ENCODE measurements around the gene CDC14B. TPM values are rescaled to one million over a fixed set of nuclear protein-coding genes. Genes with fewer than 3 reads are reported as not detected.
A peak's percentile ranks its signal among the peaks of the same experiment; 100 is the strongest.
"Not testable (repeated sequence)": the region's sequence is repeated elsewhere in the genome, so short reads cannot be mapped to it uniquely, and the experiment has no call there.

The CDC14B gene
- total RNA-seq, 1 experiment from 2014 or later: 8.2 TPM

DNA sequence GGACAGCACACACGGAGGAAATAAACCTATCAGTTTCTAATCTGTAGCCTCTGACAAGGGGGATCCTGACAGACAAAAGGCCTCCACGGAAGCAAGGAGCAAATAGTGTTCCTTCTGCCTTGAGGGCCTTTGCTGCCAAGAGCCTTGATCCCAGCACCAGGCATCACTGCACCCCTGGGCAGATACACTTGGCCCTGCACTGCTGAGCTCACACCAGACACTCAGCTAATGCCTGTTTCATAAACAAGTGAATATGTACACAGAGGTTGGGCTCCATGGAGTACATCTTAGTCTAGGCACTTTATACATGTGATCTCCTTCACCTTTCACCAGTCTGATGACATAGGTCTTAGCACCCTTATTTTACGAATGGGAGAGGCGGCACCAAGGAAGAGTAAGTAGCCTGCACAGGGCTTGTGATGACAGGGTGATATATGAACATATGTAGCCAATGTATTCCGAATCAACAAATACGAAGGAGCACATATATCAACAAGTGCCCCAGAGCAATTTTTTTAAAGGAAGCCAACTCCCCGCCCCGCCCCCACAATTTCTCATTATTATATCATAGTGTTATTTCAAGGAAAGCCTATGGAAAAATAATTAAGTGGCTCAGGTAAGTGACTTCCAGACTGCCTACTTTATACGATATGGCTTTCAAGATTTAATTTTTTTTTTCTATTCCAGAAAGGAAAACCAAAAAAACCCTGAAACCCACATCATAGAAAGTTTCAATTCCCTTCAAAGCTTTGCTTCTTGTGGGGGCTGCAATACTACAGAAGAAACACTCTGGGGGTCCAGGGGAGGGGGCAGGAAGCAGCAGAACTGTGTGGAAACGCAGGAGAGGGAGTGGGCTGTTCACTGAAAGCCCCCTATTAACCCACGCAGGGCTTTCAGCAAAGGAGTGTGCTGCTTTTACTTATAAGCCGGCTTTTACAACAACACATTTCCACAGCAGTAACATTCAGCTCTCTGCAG, 32.0 kb downstream of the CDC14B start:
- no peak for DNase-seq (ENCODE audit: low read depth)

GRCh38 chr9:96585426-96585825, 34.2 kb downstream of the CDC14B start:
- no peak for DNase-seq (ENCODE audit: low read depth)

GRCh38 chr9:96582199-96582598, 37.4 kb downstream of the CDC14B start:
- not testable (repeated sequence) for DNase-seq (ENCODE audit: low read depth)

- DNase-seq (ENCODE audit: low read depth): no peak
These were observed 37.9 kb downstream of the CDC14B start for GRCh38 chr9:96581786-96582185.

DNA sequence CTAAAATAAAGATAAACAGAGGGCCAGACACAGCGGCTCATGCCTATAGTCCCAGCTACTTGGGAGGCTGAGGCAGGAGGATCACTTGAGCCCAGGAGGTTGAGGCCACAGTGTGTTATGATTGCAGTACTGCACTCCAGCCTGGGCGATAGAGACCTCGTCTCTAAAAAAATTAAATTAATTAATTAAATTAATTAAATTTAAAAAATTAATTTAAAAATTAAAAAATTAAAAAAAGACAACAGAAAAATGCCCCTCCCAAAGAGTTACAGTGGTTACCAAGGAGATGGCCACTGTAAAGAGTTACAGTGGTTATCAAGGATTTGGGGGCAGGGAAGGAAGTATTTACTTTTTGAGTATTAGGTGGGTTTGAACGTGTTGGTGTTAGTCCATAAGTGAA, 38.3 kb downstream of the CDC14B start:
- no peak for DNase-seq (ENCODE audit: low read depth)

GRCh38 chr9:96574931-96575351, 44.7 kb downstream of the CDC14B start:
- no peak for DNase-seq (ENCODE audit: low read depth)

GRCh38 chr9:96574455-96574854, 45.2 kb downstream of the CDC14B start:
- DNase-seq (ENCODE audit: low read depth): no peak

- DNase-seq (ENCODE audit: low read depth): peak; percentile 17
These were observed 52.4 kb downstream of the CDC14B start for GRCh38 chr9:96567203-96567700.

DNA sequence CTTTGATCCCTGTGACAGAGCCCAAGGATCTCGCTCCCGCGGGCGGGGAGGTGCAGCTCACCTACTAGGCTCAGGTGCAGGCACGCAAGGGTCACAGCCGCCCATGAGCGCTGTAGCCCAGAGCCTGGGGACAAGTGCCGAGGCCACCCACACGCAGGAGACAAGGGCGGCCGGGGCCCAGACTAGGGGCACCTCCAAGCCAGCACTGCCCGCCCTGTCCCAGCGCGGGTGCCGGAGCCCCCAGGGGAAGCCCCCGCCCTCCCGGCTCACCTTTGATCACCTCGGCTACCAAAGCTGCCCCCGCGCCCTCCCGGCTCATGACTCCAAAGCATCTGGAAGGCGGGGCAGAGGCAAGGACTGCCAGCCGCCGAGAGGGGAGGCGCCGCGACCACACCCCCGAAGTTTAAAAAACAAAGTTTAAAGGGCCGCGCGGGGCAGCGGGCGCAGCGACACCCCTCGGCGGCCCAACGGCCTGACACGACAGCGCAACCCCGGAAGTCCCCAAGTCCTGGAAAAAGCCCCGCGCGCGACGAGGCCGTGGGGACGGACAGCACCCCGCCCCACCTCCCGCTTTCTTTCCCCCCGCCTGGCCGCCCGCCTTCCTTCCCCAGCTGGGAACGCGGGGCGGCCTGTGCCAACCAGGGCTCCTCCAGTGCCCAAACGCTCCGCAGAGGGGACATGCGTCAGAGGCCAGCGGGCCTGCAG, 53.0 kb downstream of the CDC14B start:
- DNase-seq (ENCODE audit: low read depth): peak; percentile 54

DNA sequence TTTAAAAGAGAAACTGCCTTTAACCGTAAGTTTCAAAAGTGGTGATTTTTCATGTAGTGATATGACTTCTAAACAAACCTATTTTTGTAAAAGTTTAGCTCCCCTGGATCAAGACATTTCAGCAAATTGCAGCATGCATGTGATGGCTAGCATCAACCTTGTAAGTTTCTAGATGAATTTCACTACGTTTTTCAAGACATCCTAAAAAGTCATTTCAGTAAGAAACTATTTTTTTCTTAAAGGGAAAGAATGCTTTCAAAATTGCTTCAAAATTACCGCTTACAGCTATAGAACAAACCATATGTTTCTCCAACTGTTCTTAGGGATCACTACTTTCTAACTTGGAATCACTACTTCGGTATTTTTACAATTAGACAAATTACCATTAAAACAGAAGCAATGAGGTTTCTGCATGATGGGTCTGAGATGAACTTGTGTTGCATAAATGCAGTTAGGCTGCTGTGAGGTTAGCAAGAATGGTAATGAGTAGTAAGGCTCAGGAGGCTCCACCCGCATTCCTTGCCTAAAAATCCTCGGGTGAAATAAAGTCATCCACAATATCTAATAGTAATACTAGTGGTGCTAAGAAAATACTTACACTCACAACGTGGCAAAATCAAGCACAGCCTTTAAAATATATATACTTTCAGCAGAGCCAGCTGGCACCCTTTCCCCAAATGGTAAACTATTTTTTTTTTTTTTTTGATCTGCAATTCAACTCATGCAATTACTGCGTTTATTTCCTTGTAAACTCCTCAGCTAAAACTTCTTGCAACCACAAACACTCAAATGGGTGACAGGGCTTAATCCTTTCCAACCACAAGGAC, 53.8 kb downstream of the CDC14B start:
- DNase-seq (ENCODE audit: low read depth): no peak

DNA sequence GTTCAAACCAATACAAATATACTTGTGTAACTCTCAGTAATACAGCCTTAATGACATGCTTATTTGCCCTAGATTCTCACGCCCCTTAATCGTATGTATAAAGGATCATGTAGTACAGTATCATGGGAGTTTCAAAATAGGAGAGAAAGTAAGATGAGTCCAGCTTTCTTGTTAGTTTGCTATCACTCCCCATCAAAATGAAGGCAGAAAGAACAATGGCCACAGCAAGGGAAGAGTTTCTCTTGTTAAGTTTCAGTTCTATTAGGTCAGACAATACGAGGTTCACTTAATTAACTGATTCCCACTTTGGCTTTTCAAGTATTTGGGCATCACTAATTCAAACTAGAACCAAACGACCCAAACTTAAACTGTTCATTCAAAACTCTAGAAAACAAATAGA, 55.4 kb downstream of the CDC14B start:
- DNase-seq (ENCODE audit: low read depth): no peak

- DNase-seq (ENCODE audit: low read depth): no peak
These were observed 60.2 kb downstream of the CDC14B start for GRCh38 chr9:96559339-96559943.

GRCh38 chr9:96557921-96558320, 61.7 kb downstream of the CDC14B start:
- DNase-seq (ENCODE audit: low read depth): no peak

GRCh38 chr9:96556701-96557461, 62.8 kb downstream of the CDC14B start:
- no peak for DNase-seq (ENCODE audit: low read depth)

- DNase-seq (ENCODE audit: low read depth): no peak
These were observed 63.9 kb downstream of the CDC14B start for GRCh38 chr9:96555567-96556386.

DNA sequence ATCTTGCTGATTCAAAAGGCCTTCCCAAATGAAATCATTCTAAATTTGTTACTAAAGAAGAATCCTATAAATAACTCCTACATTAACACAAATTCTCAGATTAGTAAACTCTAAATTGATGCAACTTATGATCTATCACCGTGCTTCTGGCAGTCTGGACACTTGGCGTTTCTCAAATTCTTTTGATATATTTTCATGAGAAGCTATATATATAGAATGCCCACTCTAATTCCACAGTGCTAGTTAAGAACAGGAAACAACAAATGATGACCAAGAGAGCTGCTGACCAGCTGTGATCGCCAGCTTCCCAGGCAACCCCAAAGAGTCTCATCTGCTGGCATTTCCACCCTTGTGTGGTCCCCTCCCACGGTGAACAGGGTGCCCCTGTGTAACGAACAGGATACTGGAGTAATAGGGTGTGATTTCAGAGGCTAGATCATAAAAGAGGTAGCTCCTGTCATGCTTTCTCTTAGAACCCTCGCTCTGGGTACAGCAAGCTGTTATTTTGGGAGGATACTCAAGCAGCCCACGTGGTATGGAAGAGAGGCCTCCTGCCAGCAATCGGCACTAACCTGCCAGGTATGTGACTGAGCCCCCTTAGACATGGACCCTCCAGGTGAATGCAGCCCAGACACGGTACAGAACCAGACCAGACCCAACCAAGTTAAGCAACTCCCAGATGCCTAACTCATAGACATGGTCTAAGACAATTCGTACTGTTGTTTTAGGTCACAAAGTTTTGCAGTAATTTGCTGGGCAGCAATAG, 64.7 kb downstream of the CDC14B start:
- DNase-seq (ENCODE audit: low read depth): peak; percentile 33

DNA sequence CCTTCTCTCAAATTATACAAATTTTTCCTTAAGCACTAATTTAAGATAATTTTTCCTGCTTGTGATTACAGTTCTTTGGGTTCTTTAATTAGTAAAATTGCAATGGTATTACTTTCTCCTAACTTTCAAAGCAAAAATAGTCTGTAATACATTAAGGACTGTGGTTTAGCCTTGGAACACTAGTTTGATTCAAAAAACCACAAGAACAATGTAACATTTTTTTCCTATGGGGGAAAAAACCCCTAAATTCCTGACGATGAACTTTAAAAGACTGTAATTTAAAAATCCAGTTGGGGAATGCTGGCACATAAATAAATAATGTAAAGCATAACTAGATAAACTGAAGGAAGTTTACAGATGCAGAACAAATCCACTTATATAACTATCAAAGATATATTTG, 65.3 kb downstream of the CDC14B start:
- DNase-seq (ENCODE audit: low read depth): peak; percentile 8

GRCh38 chr9:96553070-96553469, 66.6 kb downstream of the CDC14B start:
- DNase-seq (ENCODE audit: low read depth): peak; percentile 65

Measured in HT1080 (cell line).